ENCODE data around the gene BNC1.

BNC1 gene

GRCh38 chr15:83305704-83306291 lies 21.3 kb upstream of the BNC1 start:
- Histone ChIP-seq H4K91ac (ENCODE audit: low read length) (peak overlapping the region; percentile 36), H3K4me1 (ENCODE audit: control insufficient read depth, insufficient read depth, low read depth, low read length) (peaks cover 13% of the 10 kb centered on the region), H3K18ac (ENCODE audit: low read depth in 1 of 2, low read length in 2 of 2) (peak overlapping the region in 1 of 2 experiments; percentile 30), H3K4me2 (ENCODE audit: low read length, poor library complexity, severe bottlenecking) (peak overlapping the region; percentile 74), H2AFZ (ENCODE audit: low read depth, low read length) (no peak overlapping the region), H2BK5ac (ENCODE audit: low read depth, low read length, poor library complexity, severe bottlenecking) (no peak overlapping the region), H3K27me3 (ENCODE audit: control insufficient read depth in 1 of 2, insufficient read depth in 1 of 2, low read length in 2 of 2) (no peaks in the 10 kb centered on the region), H4K8ac (ENCODE audit: low read length) (peak overlapping the region; percentile 66), H3K9me3 (ENCODE audit: control insufficient read depth, low read length) (no peaks in the 10 kb centered on the region), H2BK120ac (ENCODE audit: low read depth, low read length) (no peak overlapping the region), H3K14ac (ENCODE audit: low read length in 2 of 2) (peak overlapping the region in 1 of 2 experiments; percentile 56), H3K4ac (ENCODE audit: low read depth in 1 of 2, low read length in 2 of 2) (no peak overlapping the region), H2AK5ac (ENCODE audit: low read length, severe bottlenecking) (no peak overlapping the region), H3K4me3 (ENCODE audit: insufficient read depth in 1 of 2, low read depth in 1 of 2, low read length in 2 of 2) (no peak overlapping the region), H2BK15ac (ENCODE audit: low read depth, poor library complexity, severe bottlenecking) (no peak overlapping the region), H3K79me1 (replicated peaks; ENCODE audit: low read length, poor library complexity, severe bottlenecking) (no peaks in the 10 kb centered on the region), H3K36me3 (ENCODE audit: control insufficient read depth in 1 of 2, insufficient read depth in 2 of 2, low read depth in 1 of 2, low read length in 2 of 2) (no peaks in the 10 kb centered on the region), H3K27ac (ENCODE audit: low read length, poor library complexity, severe bottlenecking) (peak overlapping the region; percentile 40), H3K23ac (ENCODE audit: low read length in 2 of 2) (no peak overlapping the region), H3K9ac (ENCODE audit: low read length) (no peak overlapping the region), H2BK12ac (ENCODE audit: low read length in 2 of 2) (no peak overlapping the region)
- DNase-seq, result peak; percentile 45
- WGBS, result 13% methylated on average over 10 of the region's 11 CpGs

DNA sequence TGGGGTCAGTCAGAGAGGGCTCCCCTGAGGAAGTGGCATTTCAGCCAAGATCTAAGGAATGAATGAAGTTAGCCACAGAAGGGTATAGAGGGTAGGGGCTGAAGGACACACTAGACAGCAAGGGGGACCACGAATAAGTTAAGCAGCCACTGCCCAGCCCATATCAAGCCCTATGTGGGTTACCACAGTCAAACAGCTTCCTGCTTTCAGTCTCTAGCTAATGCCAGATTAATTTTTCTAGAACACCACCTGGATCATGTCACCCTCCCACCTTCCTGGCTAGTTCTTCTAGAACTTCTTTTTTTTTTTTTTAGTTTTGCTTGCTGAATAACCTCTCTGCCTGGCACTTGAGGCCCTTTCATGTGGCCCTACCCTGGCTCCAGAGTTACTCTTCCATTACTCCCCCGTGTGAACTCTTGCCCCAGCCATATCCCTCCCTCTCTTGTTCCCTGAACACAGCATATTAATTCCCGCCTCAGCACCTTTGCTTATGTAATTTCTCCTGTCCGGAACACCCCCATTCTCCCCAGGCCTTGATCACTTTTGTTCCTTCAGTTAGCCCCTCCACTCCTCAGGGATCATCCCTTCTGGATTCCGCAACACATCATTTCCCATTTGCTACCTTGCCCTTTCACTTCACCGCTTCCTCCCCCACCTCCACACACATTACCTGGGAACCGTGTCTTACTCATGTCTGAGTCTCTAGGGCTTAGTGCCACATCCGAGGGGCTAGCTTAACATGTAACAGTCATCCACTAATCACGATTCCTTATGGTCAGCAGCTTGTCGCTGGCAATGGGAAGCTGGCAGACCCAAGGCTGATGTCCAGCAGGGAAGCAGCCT lies 20.6 kb upstream of the BNC1 start:
- no peak overlapping the region for H3K4ac ChIP-seq (ENCODE audit: low read depth in 1 of 2, low read length in 2 of 2)
- peaks cover 12% of the 10 kb centered on the region for H3K4me1 ChIP-seq (ENCODE audit: control insufficient read depth, insufficient read depth, low read depth, low read length)
- no peak overlapping the region for H3K9ac ChIP-seq (ENCODE audit: low read length)
- H3K79me1 ChIP-seq (replicated peaks; ENCODE audit: low read length, poor library complexity, severe bottlenecking), result no peaks in the 10 kb centered on the region
- H3K23ac ChIP-seq (ENCODE audit: low read length in 2 of 2), result no peak overlapping the region
- peak overlapping the region in 1 of 2 experiments; percentile 0 for H3K14ac ChIP-seq (ENCODE audit: low read length in 2 of 2)
- no peak overlapping the region for H2BK5ac ChIP-seq (ENCODE audit: low read depth, low read length, poor library complexity, severe bottlenecking)
- peak overlapping the region in 1 of 2 experiments; percentile 63 for H2BK12ac ChIP-seq (ENCODE audit: low read length in 2 of 2)
- no peaks in the 10 kb centered on the region for H3K36me3 ChIP-seq (ENCODE audit: control insufficient read depth in 1 of 2, insufficient read depth in 2 of 2, low read depth in 1 of 2, low read length in 2 of 2)
- no peak overlapping the region for H3K18ac ChIP-seq (ENCODE audit: low read depth in 1 of 2, low read length in 2 of 2)
- H2AFZ ChIP-seq (ENCODE audit: low read depth, low read length), result no peak overlapping the region
- H3K9me3 ChIP-seq (ENCODE audit: control insufficient read depth, low read length), result no peaks in the 10 kb centered on the region
- H2BK120ac ChIP-seq (ENCODE audit: low read depth, low read length), result no peak overlapping the region
- H3K4me3 ChIP-seq (ENCODE audit: insufficient read depth in 1 of 2, low read depth in 1 of 2, low read length in 2 of 2), result no peak overlapping the region
- no peak overlapping the region for H3K4me2 ChIP-seq (ENCODE audit: low read length, poor library complexity, severe bottlenecking)
- H3K27ac ChIP-seq (ENCODE audit: low read length, poor library complexity, severe bottlenecking), result no peak overlapping the region
- peak overlapping the region; percentile 36 for H4K91ac ChIP-seq (ENCODE audit: low read length)
- no peaks in the 10 kb centered on the region for H3K27me3 ChIP-seq (ENCODE audit: control insufficient read depth in 1 of 2, insufficient read depth in 1 of 2, low read length in 2 of 2)
- peak overlapping the region; percentile 2 for H4K8ac ChIP-seq (ENCODE audit: low read length)
- 60% methylated on average over 10 of the region's 10 CpGs for WGBS
- H2AK5ac ChIP-seq (ENCODE audit: low read length, severe bottlenecking), result peak overlapping the region; percentile 51
- no peak overlapping the region for H2BK15ac ChIP-seq (ENCODE audit: low read depth, poor library complexity, severe bottlenecking)
- DNase-seq, result no peak

- no peak for DNase-seq
- Histone ChIP-seq H2BK120ac (ENCODE audit: low read depth, low read length) (no peak overlapping the region), H3K4me2 (ENCODE audit: low read length, poor library complexity, severe bottlenecking) (no peak overlapping the region), H3K27me3 (ENCODE audit: control insufficient read depth in 1 of 2, insufficient read depth in 1 of 2, low read length in 2 of 2) (no peaks in the 10 kb centered on the region), H3K27ac (ENCODE audit: low read length, poor library complexity, severe bottlenecking) (no peak overlapping the region), H3K4ac (ENCODE audit: low read depth in 1 of 2, low read length in 2 of 2) (no peak overlapping the region), H3K14ac (ENCODE audit: low read length in 2 of 2) (no peak overlapping the region), H2BK12ac (ENCODE audit: low read length in 2 of 2) (no peak overlapping the region), H2AFZ (ENCODE audit: low read depth, low read length) (no peak overlapping the region), H3K36me3 (ENCODE audit: control insufficient read depth in 1 of 2, insufficient read depth in 2 of 2, low read depth in 1 of 2, low read length in 2 of 2) (no peaks in the 10 kb centered on the region), H3K23ac (ENCODE audit: low read length in 2 of 2) (no peak overlapping the region), H4K8ac (ENCODE audit: low read length) (no peak overlapping the region), H3K9ac (ENCODE audit: low read length) (no peak overlapping the region), H2BK15ac (ENCODE audit: low read depth, poor library complexity, severe bottlenecking) (no peak overlapping the region), H3K18ac (ENCODE audit: low read depth in 1 of 2, low read length in 2 of 2) (no peak overlapping the region), H2AK5ac (ENCODE audit: low read length, severe bottlenecking) (no peak overlapping the region), H3K4me3 (ENCODE audit: insufficient read depth in 1 of 2, low read depth in 1 of 2, low read length in 2 of 2) (no peak overlapping the region), H4K91ac (ENCODE audit: low read length) (no peak overlapping the region), H3K4me1 (ENCODE audit: control insufficient read depth, insufficient read depth, low read depth, low read length) (peaks cover 11% of the 10 kb centered on the region), H2BK5ac (ENCODE audit: low read depth, low read length, poor library complexity, severe bottlenecking) (no peak overlapping the region), H3K9me3 (ENCODE audit: control insufficient read depth, low read length) (no peaks in the 10 kb centered on the region), H3K79me1 (replicated peaks; ENCODE audit: low read length, poor library complexity, severe bottlenecking) (no peaks in the 10 kb centered on the region)
- WGBS, result 94% methylated on average over 2 of the region's 3 CpGs
These were observed 19.1 kb upstream of the BNC1 start for GRCh38 chr15:83303535-83303934.

DNA sequence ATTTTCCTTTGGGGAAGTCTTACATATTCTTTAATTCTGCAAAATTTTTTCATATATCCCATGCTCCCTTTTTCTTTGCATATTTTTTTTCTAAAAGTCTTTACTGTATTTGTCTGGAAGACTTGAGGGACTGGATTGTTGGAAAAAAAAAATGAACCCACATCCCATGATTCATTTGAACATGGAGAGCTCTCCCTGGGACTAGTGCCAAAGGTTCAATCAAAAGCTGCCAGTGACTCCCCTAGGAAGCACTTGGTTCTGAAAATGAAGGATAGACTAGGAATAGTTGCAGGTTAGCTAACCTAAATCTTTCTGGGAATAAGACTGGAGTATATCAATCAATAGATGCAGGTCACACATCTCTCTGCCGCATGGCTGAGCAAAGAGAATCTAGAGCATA lies 16.4 kb upstream of the BNC1 start:
- H3K9ac ChIP-seq (ENCODE audit: low read length), result no peak overlapping the region
- H2BK15ac ChIP-seq (ENCODE audit: low read depth, poor library complexity, severe bottlenecking), result no peak overlapping the region
- DNase-seq, result no peak
- no peak overlapping the region for H3K18ac ChIP-seq (ENCODE audit: low read depth in 1 of 2, low read length in 2 of 2)
- no peak overlapping the region for H2BK120ac ChIP-seq (ENCODE audit: low read depth, low read length)
- no peak overlapping the region for H2AFZ ChIP-seq (ENCODE audit: low read depth, low read length)
- H2BK5ac ChIP-seq (ENCODE audit: low read depth, low read length, poor library complexity, severe bottlenecking), result no peak overlapping the region
- no peak overlapping the region for H3K23ac ChIP-seq (ENCODE audit: low read length in 2 of 2)
- no CpG with 5 or more reads among the region's 1 CpG for WGBS
- no peak overlapping the region for H3K4me2 ChIP-seq (ENCODE audit: low read length, poor library complexity, severe bottlenecking)
- no peak overlapping the region for H2BK12ac ChIP-seq (ENCODE audit: low read length in 2 of 2)
- H3K79me1 ChIP-seq (replicated peaks; ENCODE audit: low read length, poor library complexity, severe bottlenecking), result no peaks in the 10 kb centered on the region
- no peak overlapping the region for H2AK5ac ChIP-seq (ENCODE audit: low read length, severe bottlenecking)
- no peaks in the 10 kb centered on the region for H3K27me3 ChIP-seq (ENCODE audit: control insufficient read depth in 1 of 2, insufficient read depth in 1 of 2, low read length in 2 of 2)
- H3K4me3 ChIP-seq (ENCODE audit: insufficient read depth in 1 of 2, low read depth in 1 of 2, low read length in 2 of 2), result no peak overlapping the region
- no peak overlapping the region for H3K4ac ChIP-seq (ENCODE audit: low read depth in 1 of 2, low read length in 2 of 2)
- H3K4me1 ChIP-seq (ENCODE audit: control insufficient read depth, insufficient read depth, low read depth, low read length), result peaks cover 8% of the 10 kb centered on the region
- no peak overlapping the region for H4K91ac ChIP-seq (ENCODE audit: low read length)
- H3K27ac ChIP-seq (ENCODE audit: low read length, poor library complexity, severe bottlenecking), result no peak overlapping the region
- H4K8ac ChIP-seq (ENCODE audit: low read length), result no peak overlapping the region
- no peaks in the 10 kb centered on the region for H3K36me3 ChIP-seq (ENCODE audit: control insufficient read depth in 1 of 2, insufficient read depth in 2 of 2, low read depth in 1 of 2, low read length in 2 of 2)
- H3K14ac ChIP-seq (ENCODE audit: low read length in 2 of 2), result no peak overlapping the region
- no peaks in the 10 kb centered on the region for H3K9me3 ChIP-seq (ENCODE audit: control insufficient read depth, low read length)

Data from mesenchymal stem cell (in vitro differentiated cells and primary cell).